ENCODE results near the gene TNS2. TPM values are rescaled to one million over a fixed set of nuclear protein-coding genes. Genes with fewer than 3 reads are reported as not detected.

Gene TNS2
- total and polyA plus RNA-seq, 2 of the 13 experiments (the other 11 are each of a cell fraction or from before 2014, with no cell fraction given), result 8.9 to 20.4 TPM

DNA sequence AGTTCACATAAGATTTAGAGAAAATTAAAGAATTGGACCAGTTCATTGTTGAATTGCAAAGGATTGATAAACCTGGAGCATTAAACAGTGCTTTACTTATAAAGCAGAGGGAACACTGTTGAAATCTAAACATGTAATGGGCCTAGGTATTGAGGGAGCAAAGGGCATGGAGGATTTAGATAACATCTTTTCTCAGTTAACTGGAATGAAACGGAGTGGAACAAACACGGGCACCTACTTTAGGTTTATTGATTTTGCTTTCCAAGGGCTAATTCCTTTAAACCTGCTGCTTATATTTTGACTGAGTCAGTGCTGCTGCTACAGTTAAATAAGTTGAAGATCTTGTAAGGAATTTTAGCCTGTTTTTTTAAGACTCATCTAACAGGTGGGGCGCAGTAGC lies 38.0 kb upstream of the TNS2 start:
- DNase-seq (ENCODE audit: low spot score), result peak; percentile 80
- WGBS (ENCODE audit: low lambda C conversion rate), result 36% methylated on average over 3 of the region's 3 CpGs
- Histone ChIP-seq H3K27ac (ENCODE audit: extremely low read length, insufficient read depth, low read length) (peak overlapping the region; percentile 63), H3K9me3 (ENCODE audit: low read length) (no peaks in the 10 kb centered on the region), H3K27me3 (ENCODE audit: control insufficient read depth in 1 of 2, insufficient read depth in 2 of 2, low read length in 2 of 2) (no peaks in the 10 kb centered on the region; a peak in 1 of 5 replicates), H3K9ac (ENCODE audit: insufficient read depth, low read depth, low read length) (peak overlapping the region; percentile 35; the same call in 1 of the 2 replicates), H3K4me2 (ENCODE audit: low read depth, low read length) (peak overlapping the region; percentile 81), H2AFZ (ENCODE audit: low read length) (no peak overlapping the region), H3K4me1 (ENCODE audit: insufficient read depth, low read length) (peaks cover 80% of the 10 kb centered on the region), H3K79me2 (ENCODE audit: insufficient read depth, low read length) (peaks cover 96% of the 10 kb centered on the region), H3K4me3 (replicated peaks in 1 of 3; ENCODE audit: insufficient read depth in 1 of 3, low read depth in 2 of 3, low read length in 3 of 3) (peak overlapping the region in 2 of 3 experiments; percentile 15 to 44; a peak in 3 of 6 replicates), H3K36me3 (replicated peaks in 1 of 2; ENCODE audit: control insufficient read depth in 1 of 2, insufficient read depth in 2 of 2, low read length in 2 of 2) (peaks cover 1 to 49% of the 10 kb centered on the region in 2 experiments; a peak in 4 of 5 replicates), H4K20me1 (ENCODE audit: insufficient read depth, low read length) (peaks cover 92% of the 10 kb centered on the region)
- CTCF ChIA-PET (ENCODE audit: low intra/inter-chr PET ratio, low total read pairs), result no interaction called here
- in situ Hi-C loops (cut with HindIII; ENCODE audit: extremely low pct_ligation_motif_present, low pct_unique_long_range_greater_than_20kb) (no loop called here), intact Hi-C loops (cut with micrococcal nuclease; ENCODE audit: unreplicated experiment) (no loop called here)
- ATAC-seq, result peak; percentile 66
- BruUV-seq (replicated peaks), result no TSS peak
- POLR2A ChIA-PET, result interaction anchor here (1.2 to 2.9 kb wide), 2 partner anchors 20 to 91 kb away, joined by 3 to 13 read pairs; partner anchors contain the start of gene SOAT2
- peak; percentile 68 for FAIRE-seq
- no peak for TF ChIP-seq RORA (CRISPR knock-in tag; IDR thresholded peaks at IDR 0.05)
- no peak for TF ChIP-seq SMAD1 (CRISPR knock-in tag; IDR thresholded peaks at IDR 0.05; ENCODE audit: borderline replicate concordance, low read depth)
- TF ChIP-seq ZNF235 (CRISPR knock-in tag; IDR thresholded peaks at IDR 0.05; ENCODE audit: borderline replicate concordance), result no peak
- no peak for TF ChIP-seq RFX5 (IDR thresholded peaks at IDR 0.05; ENCODE audit: low read depth, low read length)
- TF ChIP-seq ARNTL (CRISPR knock-in tag; IDR thresholded peaks at IDR 0.05), result no peak
- TF ChIP-seq, protein P1, sequence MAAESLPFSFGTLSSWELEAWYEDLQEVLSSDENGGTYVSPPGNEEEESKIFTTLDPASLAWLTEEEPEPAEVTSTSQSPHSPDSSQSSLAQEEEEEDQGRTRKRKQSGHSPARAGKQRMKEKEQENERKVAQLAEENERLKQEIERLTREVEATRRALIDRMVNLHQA (CRISPR knock-in tag; IDR thresholded peaks at IDR 0.05), result no peak
- TF ChIP-seq GATAD2A (CRISPR knock-in tag; IDR thresholded peaks at IDR 0.05), result peak; percentile 86
- TF ChIP-seq HNF4A (CRISPR knock-in tag; IDR thresholded peaks at IDR 0.05), result peak; percentile 89
- TF ChIP-seq ELF3 (CRISPR knock-in tag; IDR thresholded peaks at IDR 0.05), result peak; percentile 27; the same call in 1 of the 2 replicates
- TF ChIP-seq PHB2 (IDR thresholded peaks at IDR 0.05; ENCODE audit: partially characterized antibody), result no peak
- no peak for TF ChIP-seq HNRNPLL (IDR thresholded peaks at IDR 0.05; ENCODE audit: low read depth, low read length, poor library complexity, severe bottlenecking)
- no peak for TF ChIP-seq ZKSCAN1 (IDR thresholded peaks at IDR 0.05; ENCODE audit: low read length)
- no peak for TF ChIP-seq PHF20 (CRISPR knock-in tag; IDR thresholded peaks at IDR 0.05)
- no peak; the same call in 1 of the 2 replicates for TF ChIP-seq PHF21A (CRISPR knock-in tag; IDR thresholded peaks at IDR 0.05)
- no peak for TF ChIP-seq GRHL1 (CRISPR knock-in tag; conservative IDR thresholded peaks at IDR 0.05)
- no peak for TF ChIP-seq ARNT2 (CRISPR knock-in tag; IDR thresholded peaks at IDR 0.05; ENCODE audit: low read depth)
- no peak for TF ChIP-seq ZNF660 (CRISPR knock-in tag; IDR thresholded peaks at IDR 0.05; ENCODE audit: borderline replicate concordance, low read depth)
- no peak for TF ChIP-seq GTF2F1 (IDR thresholded peaks at IDR 0.05; ENCODE audit: low read length)
- TF ChIP-seq CREB3 (CRISPR knock-in tag; IDR thresholded peaks at IDR 0.05), result no peak
- TF ChIP-seq ZNF761 (CRISPR knock-in tag; conservative IDR thresholded peaks at IDR 0.05), result no peak
- no peak for TF ChIP-seq MATR3 (CRISPR knock-in tag; IDR thresholded peaks at IDR 0.05)
- TF ChIP-seq MTA3 (CRISPR knock-in tag; IDR thresholded peaks at IDR 0.05), result no peak
- TF ChIP-seq KDM2A (CRISPR knock-in tag; IDR thresholded peaks at IDR 0.05; ENCODE audit: borderline replicate concordance, low read depth), result no peak
- no peak for TF ChIP-seq SRSF4 (IDR thresholded peaks at IDR 0.05; ENCODE audit: low read depth, low read length, poor library complexity, severe bottlenecking)
- TF ChIP-seq FOXA3 (CRISPR knock-in tag; IDR thresholded peaks at IDR 0.05), result peak; percentile 27; the same call in 1 of the 2 replicates

Data from HepG2 (cell line).